ENCODE results near the gene ANGPT4.

GRCh38 chr20:962223-962622, 46.1 kb upstream of the ANGPT4 start:
- TF ChIP-seq, protein P1, sequence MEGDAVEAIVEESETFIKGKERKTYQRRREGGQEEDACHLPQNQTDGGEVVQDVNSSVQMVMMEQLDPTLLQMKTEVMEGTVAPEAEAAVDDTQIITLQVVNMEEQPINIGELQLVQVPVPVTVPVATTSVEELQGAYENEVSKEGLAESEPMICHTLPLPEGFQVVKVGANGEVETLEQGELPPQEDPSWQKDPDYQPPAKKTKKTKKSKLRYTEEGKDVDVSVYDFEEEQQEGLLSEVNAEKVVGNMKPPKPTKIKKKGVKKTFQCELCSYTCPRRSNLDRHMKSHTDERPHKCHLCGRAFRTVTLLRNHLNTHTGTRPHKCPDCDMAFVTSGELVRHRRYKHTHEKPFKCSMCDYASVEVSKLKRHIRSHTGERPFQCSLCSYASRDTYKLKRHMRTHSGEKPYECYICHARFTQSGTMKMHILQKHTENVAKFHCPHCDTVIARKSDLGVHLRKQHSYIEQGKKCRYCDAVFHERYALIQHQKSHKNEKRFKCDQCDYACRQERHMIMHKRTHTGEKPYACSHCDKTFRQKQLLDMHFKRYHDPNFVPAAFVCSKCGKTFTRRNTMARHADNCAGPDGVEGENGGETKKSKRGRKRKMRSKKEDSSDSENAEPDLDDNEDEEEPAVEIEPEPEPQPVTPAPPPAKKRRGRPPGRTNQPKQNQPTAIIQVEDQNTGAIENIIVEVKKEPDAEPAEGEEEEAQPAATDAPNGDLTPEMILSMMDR (IDR thresholded peaks at IDR 0.05): no peak
- no peak for TF ChIP-seq EZH2 (IDR thresholded peaks at IDR 0.05)

Data from neural progenitor cell (in vitro differentiated cells).